Ramos (cell line): Measurements from ENCODE around the gene OR6B1.
"Not testable (repeated sequence)": the region's sequence is repeated elsewhere in the genome, so short reads cannot be mapped to it uniquely, and the experiment has no call there.

ENCODE experiments used
- in situ Hi-C: fragments of 300-500 bp; cut with MboI; formaldehyde crosslinking; loops from one replicate; pipeline ENCODE4 v1.14.3; 2022; ENCODE audit warnings: low sequenced_read_pairs; ENCODE audit not compliant: unreplicated experiment

Gene OR6B1

DNA sequence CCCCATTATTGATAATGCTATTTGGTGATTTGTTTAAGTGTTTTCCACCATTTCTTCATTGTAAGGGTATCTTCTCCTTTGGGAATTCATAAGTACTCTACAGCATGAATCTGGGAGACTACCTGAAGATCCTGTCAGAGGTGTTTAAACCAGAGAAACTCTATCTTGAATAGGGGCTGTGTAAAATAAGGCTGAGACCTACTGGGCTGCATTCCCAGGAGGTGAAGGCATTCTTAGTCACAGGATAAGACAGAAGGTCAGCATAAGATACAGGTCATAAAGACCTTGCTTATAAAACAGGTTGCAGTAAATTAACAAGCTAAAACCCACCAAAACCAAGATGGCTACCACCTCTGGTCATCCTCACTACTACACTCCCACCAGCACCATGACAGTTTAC is 35.3 kb downstream of the OR6B1 start:
- in situ Hi-C loops = no loop called here

DNA sequence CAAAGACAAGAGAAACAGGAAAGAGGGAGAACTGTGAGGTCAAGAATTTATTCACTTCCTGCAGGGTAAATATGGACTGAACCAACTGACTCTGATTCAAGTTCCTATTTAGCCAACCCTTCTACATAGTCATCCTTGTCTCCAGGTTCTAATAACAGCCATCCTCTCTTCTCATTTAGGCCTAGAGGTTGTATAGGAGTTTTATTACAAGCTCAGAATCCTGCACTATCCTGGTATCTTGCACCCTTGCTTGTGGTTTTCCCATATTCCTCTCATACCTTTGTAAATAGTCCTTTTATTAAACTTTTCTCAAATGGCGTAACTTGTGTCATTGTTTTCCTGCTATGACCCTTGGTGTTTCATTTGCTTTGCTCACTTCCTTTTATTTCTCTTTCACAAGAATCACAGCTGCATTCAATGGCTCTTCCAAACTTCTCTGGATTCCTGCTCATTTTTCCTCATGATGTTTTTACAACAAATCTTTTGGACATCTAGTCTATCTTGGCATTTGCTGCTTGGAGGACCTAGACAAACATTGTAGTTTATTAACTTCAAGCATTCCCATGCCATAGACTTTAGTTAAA is 36.3 kb downstream of the OR6B1 start:
- in situ Hi-C loops = no loop called here

DNA sequence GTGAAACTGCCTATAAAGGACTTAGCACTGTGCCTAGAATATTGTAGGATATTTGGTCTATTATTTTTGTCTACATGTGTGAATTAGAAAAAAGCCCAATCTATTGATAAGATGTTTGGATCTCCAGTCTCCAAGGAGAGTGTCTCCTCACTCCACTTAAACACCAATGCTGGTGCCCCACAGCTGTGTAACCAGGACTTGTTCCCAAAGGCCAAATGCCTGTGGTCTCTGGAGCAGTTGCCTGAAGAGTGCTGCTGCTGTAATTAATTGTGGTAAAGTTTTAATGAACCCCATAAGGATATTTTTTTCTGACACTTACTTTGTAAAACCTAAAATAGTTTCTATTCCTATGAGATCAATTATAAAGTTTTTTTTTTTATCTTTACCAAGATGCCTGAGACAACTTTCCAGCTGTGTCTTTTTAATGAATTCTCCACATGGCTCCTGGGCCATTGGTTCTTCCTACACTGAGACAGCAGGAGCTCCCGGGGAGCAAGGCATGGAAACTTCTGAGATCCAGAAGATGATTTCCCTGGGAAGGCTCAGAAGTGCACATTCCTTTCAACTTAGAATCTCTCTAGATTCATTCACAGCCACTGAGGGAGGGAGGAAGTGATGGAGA is 37.4 kb downstream of the OR6B1 start:
- in situ Hi-C loops = no loop called here

DNA sequence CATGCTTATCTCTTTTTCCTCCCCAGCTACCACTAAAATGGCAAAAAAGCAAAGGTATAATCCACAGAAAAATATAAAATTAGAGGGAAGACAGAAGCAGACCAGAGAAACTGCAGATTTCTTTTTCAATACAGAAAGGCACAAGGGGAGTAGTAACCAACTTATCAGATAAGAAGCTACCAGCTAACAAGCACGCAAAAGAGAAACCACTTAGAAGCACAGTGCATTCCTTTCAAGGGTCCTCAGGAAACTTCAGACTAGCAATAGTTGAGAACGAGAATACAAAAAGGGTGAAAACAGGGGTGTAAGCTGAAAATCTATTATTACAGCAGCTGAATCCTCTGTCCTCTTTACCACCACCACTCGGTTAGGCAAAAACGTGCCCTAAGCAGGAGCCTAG is 38.8 kb downstream of the OR6B1 start:
- in situ Hi-C loops = no loop called here

DNA sequence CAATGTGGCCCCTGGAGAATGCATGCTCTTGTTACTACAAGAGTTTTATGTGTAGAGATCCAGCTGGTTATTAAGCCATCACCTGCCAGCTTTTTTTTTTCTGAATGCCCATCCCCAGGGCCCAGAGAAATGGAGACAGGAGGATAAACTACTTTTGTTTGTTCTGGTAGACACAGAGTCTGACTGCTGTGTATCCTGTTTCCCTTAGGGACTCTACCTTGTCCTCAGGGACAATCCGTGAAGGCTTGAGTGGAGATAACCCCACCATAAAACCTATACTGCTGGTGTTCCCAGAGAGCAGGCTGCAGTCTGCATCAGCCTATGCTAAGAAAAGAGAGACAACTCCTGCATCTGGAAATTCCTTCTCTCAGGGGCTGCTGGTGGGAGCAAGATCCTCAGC is 48.5 kb downstream of the OR6B1 start, which contains the start of gene OR2A5:
Gene OR2A5, plus strand, starts transcription at position 301 of the 400 bp plus-strand sequence. CDS start 1,454 bp downstream, outside the sequence.
- in situ Hi-C loops = no loop called here

DNA sequence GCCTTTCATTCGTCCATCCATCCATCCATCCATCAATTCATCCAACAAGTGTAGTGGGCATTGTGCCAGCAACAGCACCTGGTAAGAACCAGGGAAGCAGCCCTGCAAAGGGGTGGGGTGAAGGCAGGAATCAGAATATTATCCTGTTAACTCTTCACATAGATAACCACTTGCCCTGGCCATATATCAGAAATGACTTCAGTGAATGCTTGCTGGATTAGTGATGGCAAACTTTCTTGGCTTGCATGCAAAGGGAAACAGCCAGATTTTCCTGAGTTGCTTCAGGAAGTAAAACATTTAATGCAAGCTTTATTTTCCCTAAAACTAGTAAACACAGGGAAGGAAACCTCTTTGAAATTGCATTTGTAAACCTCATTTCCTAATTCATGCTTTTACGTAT is 49.4 kb downstream of the OR6B1 start:
- in situ Hi-C loops = no loop called here

DNA sequence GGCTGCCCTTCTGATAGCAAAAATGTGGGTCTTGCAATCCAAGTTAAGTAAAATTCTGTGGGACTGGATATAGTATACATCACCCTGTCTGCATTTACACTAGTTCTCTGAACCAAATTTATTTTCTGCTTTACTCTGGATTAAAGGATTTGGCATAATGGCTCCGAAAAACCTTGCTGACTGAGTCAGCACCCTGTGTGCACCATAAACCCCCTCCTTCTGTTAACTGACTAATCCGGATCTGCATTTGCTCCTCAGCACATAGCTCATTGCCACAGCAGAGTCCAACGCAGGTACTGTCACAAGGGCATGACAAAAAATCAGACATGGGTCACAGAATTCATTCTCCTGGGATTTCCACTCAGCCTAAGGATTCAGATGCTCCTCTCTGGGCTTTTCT is 50.0 kb downstream of the OR6B1 start:
- in situ Hi-C loops = no loop called here

DNA sequence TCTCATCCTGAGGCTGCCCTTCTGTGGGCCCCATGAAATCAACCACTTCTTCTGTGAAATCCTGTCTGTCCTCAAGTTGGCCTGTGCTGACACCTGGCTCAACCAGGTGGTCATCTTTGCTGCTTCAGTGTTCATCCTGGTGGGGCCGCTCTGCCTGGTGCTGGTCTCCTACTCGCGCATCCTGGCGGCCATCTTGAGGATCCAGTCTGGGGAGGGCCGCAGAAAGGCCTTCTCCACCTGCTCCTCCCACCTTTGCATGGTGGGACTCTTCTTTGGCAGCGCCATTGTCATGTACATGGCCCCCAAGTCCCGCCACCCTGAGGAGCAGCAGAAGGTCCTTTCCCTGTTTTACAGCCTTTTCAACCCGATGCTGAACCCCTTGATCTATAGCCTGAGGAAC is 50.8 kb downstream of the OR6B1 start:
- in situ Hi-C loops = not testable (repeated sequence)

DNA sequence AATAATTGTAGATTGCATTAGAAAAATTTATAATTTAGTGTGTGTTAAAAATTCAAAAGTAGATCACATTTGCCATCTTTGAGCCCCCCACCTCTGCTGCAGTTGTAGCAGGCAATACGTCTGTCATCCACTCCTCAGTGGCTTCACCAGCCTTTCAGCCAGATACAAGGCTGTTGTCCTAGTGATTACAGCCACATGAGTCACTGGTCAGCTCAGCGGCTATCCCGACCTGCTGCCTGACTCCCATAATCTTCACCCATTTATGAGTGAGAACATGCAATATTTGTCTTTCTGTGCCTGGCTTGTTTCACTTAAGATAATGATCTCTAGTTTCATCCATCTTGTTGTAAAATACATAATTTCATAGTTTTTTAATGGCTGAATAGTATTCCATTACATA is 57.8 kb downstream of the OR6B1 start:
- in situ Hi-C loops = no loop called here
